ENCODE results near the gene AIFM3. TPM values are rescaled to one million over a fixed set of nuclear protein-coding genes. Genes with fewer than 3 reads are reported as not detected.

Gene AIFM3
- polyA plus RNA-seq, 4 donors = 5.1 to 9.4 (median 6.1) TPM

Other genes starting within 250 kb of the AIFM3 start
- gene SERPIND1, start 193.1 kb upstream of the AIFM3 start, polyA plus RNA-seq = under 1 TPM in 2 of 4 donors, not detected in 2; 0.04 to 0.16 TPM
- gene PI4KA, start 108.4 kb upstream of the AIFM3 start, polyA plus RNA-seq = 10 to 100 TPM; 40.5 to 82.0 (median 45.8) TPM
- 10 to 100 TPM; 13.8 to 32.2 (median 18.2) TPM for gene SNAP29, start 108.2 kb upstream of the AIFM3 start, polyA plus RNA-seq
- 10 to 100 TPM; 18.6 to 57.8 (median 22.0) TPM for gene CRKL, start 49.8 kb upstream of the AIFM3 start, polyA plus RNA-seq
- 10 to 100 TPM; 22.7 to 38.0 (median 28.7) TPM for gene LZTR1, start 15.0 kb downstream of the AIFM3 start, polyA plus RNA-seq
- gene THAP7, start 34.9 kb downstream of the AIFM3 start, polyA plus RNA-seq = 10 to 100 TPM; 27.0 to 43.2 (median 30.8) TPM
- gene P2RX6, start 47.9 kb downstream of the AIFM3 start, polyA plus RNA-seq = under 1 TPM in 2 of 4 donors, not detected in 2; 0.62 to 0.84 TPM
- 10 to 100 TPM in 1 of 4 donors, 1 to 10 TPM in 1, under 1 TPM in 1, not detected in 1; 0.27 to 40.2 (median 2.3) TPM for gene SLC7A4, start 65.3 kb downstream of the AIFM3 start, polyA plus RNA-seq
- under 1 TPM in 2 of 4 donors, not detected in 2; 0.16 to 0.27 TPM for gene LRRC74B, start 78.7 kb downstream of the AIFM3 start, polyA plus RNA-seq

Data from small intestine (tissue), 4 donors.